Measurements from ENCODE around the gene RPS26. TPM values are rescaled to one million over a fixed set of nuclear protein-coding genes. Genes with fewer than 3 reads are reported as not detected.
"Not testable (repeated sequence)": the region's sequence is repeated elsewhere in the genome, so short reads cannot be mapped to it uniquely, and the experiment has no call there.

The RPS26 gene
- total and polyA plus RNA-seq, 7 experiments from 2014 or later, result 40.8 to 717 (median 51.1) TPM

DNA sequence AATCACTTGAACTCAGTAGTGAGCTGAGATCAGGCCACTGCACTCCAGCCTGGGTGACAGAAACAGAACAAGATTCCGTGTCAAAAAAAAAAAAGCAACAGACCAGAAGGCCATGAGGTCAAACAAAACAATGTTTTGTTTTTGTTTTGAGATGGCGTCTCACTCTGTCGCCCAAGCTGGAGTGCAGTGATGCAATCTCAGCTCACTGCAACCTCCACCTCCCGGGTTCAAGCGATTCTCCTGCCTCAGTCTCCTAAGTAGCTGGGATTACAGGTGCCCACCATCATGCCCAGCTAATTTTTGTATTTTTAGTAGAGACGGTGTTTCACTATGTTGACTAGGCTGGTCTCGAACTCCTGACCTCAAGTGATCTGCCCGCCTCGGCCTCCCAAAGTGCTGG, 36.2 kb downstream of the RPS26 start:
- H3K4me3 ChIP-seq (ENCODE audit: low read length); H3K9me3 ChIP-seq (ENCODE audit: control insufficient read depth in 2 of 3, low read length in 3 of 3); H3K27me3 ChIP-seq (ENCODE audit: control insufficient read depth in 2 of 2, insufficient read depth in 2 of 2, low read length in 2 of 2); ATAC-seq; DNase-seq; H3K36me3 Mint-ChIP-seq; H3K27ac ChIP-seq (ENCODE audit: low read depth, low read length); H3K9me3 Mint-ChIP-seq; H3K4me1 ChIP-seq (ENCODE audit: control insufficient read depth in 2 of 2, insufficient read depth in 2 of 2, low read length in 2 of 2); H3K36me3 ChIP-seq (ENCODE audit: control insufficient read depth in 2 of 3, insufficient read depth in 3 of 3, low read length in 3 of 3): not testable (repeated sequence)
- Mint-ChIP-seq H3K27ac (peak overlapping the region in 1 of 9 donors; percentile 73), H3K4me1 (peaks cover 0 to 16% (median 10%) of the 10 kb centered on the region in 7 donors), H3K27me3 (peaks cover 0 to 52% (median 3%) of the 10 kb centered on the region in 5 donors), H3K4me3 (peak overlapping the region in 6 of 10 donors; percentile 9 to 89 (median 83))
- intact Hi-C loops (cut with micrococcal nuclease), result loop anchor here in 1 of 2 donors (2.0 kb wide), 1 partner anchor 31 kb away; no protein-coding TSS in a partner anchor
- CTCF ChIA-PET, result interaction anchor here (0.7 kb wide), 1 partner anchor 27 kb away, joined by 4 read pairs; no protein-coding TSS in a partner anchor
- POLR2A ChIA-PET, result interaction anchor here (0.6 to 10.7 kb wide), 5 partner anchors 9 to 40 kb away, joined by 3 to 85 read pairs (median 3); partner anchors contain the start of genes PA2G4 and ZC3H10

DNA sequence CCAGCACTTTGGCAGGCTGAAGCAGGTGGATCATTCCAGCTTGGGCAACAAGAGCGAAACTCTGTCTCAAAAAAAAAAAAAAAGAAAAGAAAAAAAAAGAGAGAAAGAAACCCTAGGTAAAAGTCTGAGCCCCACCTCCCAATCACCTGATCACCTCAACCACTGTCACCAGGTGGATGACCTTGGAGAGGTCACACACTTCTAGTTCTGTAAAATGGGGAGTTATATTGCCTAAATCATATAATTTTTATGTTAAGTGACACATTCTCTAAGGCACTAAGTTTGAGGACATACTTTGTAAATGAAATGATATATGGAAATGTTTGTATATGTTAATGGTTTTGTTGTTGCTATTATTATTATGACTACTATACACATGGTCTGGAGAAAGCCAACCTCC, 36.7 kb downstream of the RPS26 start:
- Mint-ChIP-seq H3K9me3 (no peaks in the 10 kb centered on the region), H3K36me3 (no peaks in the 10 kb centered on the region), H3K27ac (peak overlapping the region in 3 of 9 donors; percentile 1 to 73 (median 48)), H3K4me3 (peak overlapping the region; percentile 56 to 91 (median 86)), H3K27me3 (peaks cover 0 to 48% (median 3%) of the 10 kb centered on the region in 5 donors), H3K4me1 (peaks cover 0 to 16% (median 10%) of the 10 kb centered on the region in 7 donors)
- ChIA-PET CTCF (interaction anchor here (0.7 kb wide), 1 partner anchor 27 kb away, joined by 4 read pairs; no protein-coding TSS in a partner anchor), POLR2A (interaction anchor here (0.6 to 10.7 kb wide), 3 partner anchors 10 to 24 kb away, joined by 3 to 85 read pairs (median 4); partner anchors contain the start of gene PA2G4)
- H3K4me1 ChIP-seq (ENCODE audit: control insufficient read depth in 2 of 2, insufficient read depth in 2 of 2, low read length in 2 of 2), result peaks cover 5 to 10% of the 10 kb centered on the region in 2 donors
- H3K4me3 ChIP-seq (ENCODE audit: low read length), result no peak overlapping the region
- DNase-seq (no peak), ATAC-seq (no peak)
- no peaks in the 10 kb centered on the region for H3K36me3 ChIP-seq (ENCODE audit: control insufficient read depth in 2 of 3, insufficient read depth in 3 of 3, low read length in 3 of 3)
- H3K27me3 ChIP-seq (ENCODE audit: control insufficient read depth in 2 of 2, insufficient read depth in 2 of 2, low read length in 2 of 2), result no peaks in the 10 kb centered on the region
- no peaks in the 10 kb centered on the region for H3K9me3 ChIP-seq (ENCODE audit: control insufficient read depth in 2 of 3, low read length in 3 of 3)
- intact Hi-C loops (cut with micrococcal nuclease), result loop anchor here in 1 of 2 donors (2.0 kb wide), 1 partner anchor 32 kb away; no protein-coding TSS in a partner anchor
- no peak overlapping the region for H3K27ac ChIP-seq (ENCODE audit: low read depth, low read length)

- H3K4me3 ChIP-seq (ENCODE audit: low read length), result peak overlapping the region; percentile 68
- Mint-ChIP-seq H3K27ac (peak overlapping the region in 4 of 9 donors; percentile 28 to 73 (median 50)), H3K4me3 (peak overlapping the region; percentile 80 to 91 (median 86)), H3K4me1 (peaks cover 0 to 16% (median 10%) of the 10 kb centered on the region in 7 donors), H3K36me3 (no peaks in the 10 kb centered on the region), H3K27me3 (peaks cover 0 to 51% (median 8%) of the 10 kb centered on the region in 5 donors), H3K9me3 (no peaks in the 10 kb centered on the region)
- no peaks in the 10 kb centered on the region for H3K27me3 ChIP-seq (ENCODE audit: control insufficient read depth in 2 of 2, insufficient read depth in 2 of 2, low read length in 2 of 2)
- no peaks in the 10 kb centered on the region for H3K36me3 ChIP-seq (ENCODE audit: control insufficient read depth in 2 of 3, insufficient read depth in 3 of 3, low read length in 3 of 3)
- intact Hi-C loops (cut with micrococcal nuclease), result loop anchor here (1.0 to 2.0 kb wide), 4 partner anchors 25 to 39 kb away; partner anchors contain the start of genes PA2G4 (in 2 of the 2) and ZC3H10 (in 1 of the 2)
- H3K27ac ChIP-seq (ENCODE audit: low read depth, low read length), result no peak overlapping the region
- H3K4me1 ChIP-seq (ENCODE audit: control insufficient read depth in 2 of 2, insufficient read depth in 2 of 2, low read length in 2 of 2), result peaks cover 5 to 10% of the 10 kb centered on the region in 2 donors
- ATAC-seq (peak; percentile 74), DNase-seq (peak in 8 of 9 donors; percentile 20 to 66 (median 40))
- CTCF ChIA-PET, result interaction anchor here (0.7 to 0.8 kb wide), 2 partner anchors 25 to 363 kb away, joined by 3 read pairs; partner anchors contain the start of genes BLOC1S1 and PA2G4
- POLR2A ChIA-PET, result interaction anchor here (0.7 to 10.7 kb wide), 2 partner anchors 23 to 955 kb away, joined by 3 to 85 read pairs; partner anchors contain the start of gene PA2G4
- no peaks in the 10 kb centered on the region for H3K9me3 ChIP-seq (ENCODE audit: control insufficient read depth in 2 of 3, low read length in 3 of 3)
Measured at GRCh38 chr12:56078931-56079722, 37.4 kb downstream of the RPS26 start.

- DNase-seq (peak; percentile 28 to 74 (median 35)), ATAC-seq (peak; percentile 85)
- no peaks in the 10 kb centered on the region for H3K9me3 ChIP-seq (ENCODE audit: control insufficient read depth in 2 of 3, low read length in 3 of 3)
- peak within 1 kb of the TSS; percentile 68 for H3K4me3 ChIP-seq (ENCODE audit: low read length)
- ChIA-PET CTCF (interaction anchor here (0.7 to 0.8 kb wide), 2 partner anchors 24 to 364 kb away, joined by 3 read pairs; partner anchors contain the start of genes BLOC1S1 and PA2G4), POLR2A (interaction anchor here (0.7 to 10.7 kb wide), 3 partner anchors 22 to 954 kb away, joined by 3 to 85 read pairs (median 3); partner anchors contain the start of gene PA2G4)
- Mint-ChIP-seq H3K27ac (peak within 1 kb of the TSS in 5 of 9 donors; percentile 18 to 87 (median 25)), H3K9me3 (no peaks in the 10 kb centered on the region), H3K27me3 (peaks cover 0 to 55% (median 8%) of the 10 kb centered on the region in 5 donors), H3K4me1 (peaks cover 0 to 17% (median 10%) of the 10 kb centered on the region in 7 donors), H3K4me3 (peak within 1 kb of the TSS; percentile 80 to 91 (median 86)), H3K36me3 (no peaks in the 10 kb centered on the region)
- H3K36me3 ChIP-seq (ENCODE audit: control insufficient read depth in 2 of 3, insufficient read depth in 3 of 3, low read length in 3 of 3), result no peaks in the 10 kb centered on the region
- no peaks in the 10 kb centered on the region for H3K27me3 ChIP-seq (ENCODE audit: control insufficient read depth in 2 of 2, insufficient read depth in 2 of 2, low read length in 2 of 2)
- H3K27ac ChIP-seq (ENCODE audit: low read depth, low read length), result peak within 1 kb of the TSS; percentile 25
- peaks cover 5 to 10% of the 10 kb centered on the region in 2 donors for H3K4me1 ChIP-seq (ENCODE audit: control insufficient read depth in 2 of 2, insufficient read depth in 2 of 2, low read length in 2 of 2)
- intact Hi-C loops (cut with micrococcal nuclease), result loop anchor here (1.0 to 2.0 kb wide), 4 partner anchors 24 to 38 kb away; partner anchors contain the start of genes PA2G4 (in 2 of the 2) and ZC3H10 (in 1 of the 2)
Measured at GRCh38 chr12:56079723-56080555, 38.2 kb downstream of the RPS26 start, which contains the start of gene ERBB3. TSS of gene ERBB3 (plus strand) at chr12:56080165. CDS start at chr12:56080301, 136 bp downstream.

DNA sequence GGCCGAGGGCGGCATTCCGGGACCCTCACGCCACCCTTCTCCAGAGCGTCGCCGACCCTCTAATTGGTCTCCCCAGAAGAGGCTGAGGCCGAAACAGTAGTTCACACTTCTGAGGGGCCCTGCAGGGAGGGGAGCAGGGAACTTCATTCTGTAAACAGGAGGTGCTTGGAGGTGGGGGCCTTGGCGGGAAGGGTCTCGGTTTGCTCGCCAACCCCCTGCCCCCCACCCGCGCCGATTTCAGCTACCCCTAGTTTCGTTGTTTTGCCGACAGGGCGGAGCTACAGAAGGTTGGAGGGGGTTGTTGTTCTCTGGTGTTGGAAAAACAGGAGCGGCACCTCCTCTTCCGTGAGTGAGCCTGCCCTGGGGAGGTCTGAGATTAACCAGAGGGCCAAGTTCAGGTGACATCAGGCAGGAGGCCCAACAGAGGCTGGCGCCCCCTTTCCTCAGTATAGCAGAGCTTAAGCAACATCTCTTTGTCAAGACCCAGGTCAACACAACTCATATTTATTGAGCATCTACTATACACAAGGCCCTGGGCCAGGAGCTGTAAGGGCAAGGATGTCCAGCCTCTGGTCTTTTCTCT, 38.9 kb downstream of the RPS26 start:
- H3K4me1 ChIP-seq (ENCODE audit: control insufficient read depth in 2 of 2, insufficient read depth in 2 of 2, low read length in 2 of 2), result peaks cover 5 to 10% of the 10 kb centered on the region in 2 donors
- peak overlapping the region in 3 of 9 donors; percentile 18 to 25 (median 24) for H3K27ac Mint-ChIP-seq
- peaks cover 0 to 59% (median 8%) of the 10 kb centered on the region in 5 donors for H3K27me3 Mint-ChIP-seq

More for the DNA sequence above, 38.9 kb downstream of the RPS26 start:
- no peaks in the 10 kb centered on the region for H3K9me3 Mint-ChIP-seq
- peak overlapping the region; percentile 71 to 91 (median 84) for H3K4me3 Mint-ChIP-seq
- no peak overlapping the region for H3K27ac ChIP-seq (ENCODE audit: low read depth, low read length)
- H3K9me3 ChIP-seq (ENCODE audit: control insufficient read depth in 2 of 3, low read length in 3 of 3), result no peaks in the 10 kb centered on the region
- H3K4me3 ChIP-seq (ENCODE audit: low read length), result peak overlapping the region; percentile 68
- H3K27me3 ChIP-seq (ENCODE audit: control insufficient read depth in 2 of 2, insufficient read depth in 2 of 2, low read length in 2 of 2), result no peaks in the 10 kb centered on the region
- no peaks in the 10 kb centered on the region for H3K36me3 Mint-ChIP-seq
- no peak for ATAC-seq
- H3K4me1 Mint-ChIP-seq, result peaks cover 0 to 21% (median 10%) of the 10 kb centered on the region in 7 donors
- intact Hi-C loops (cut with micrococcal nuclease), result no loop called here
- no peaks in the 10 kb centered on the region for H3K36me3 ChIP-seq (ENCODE audit: control insufficient read depth in 2 of 3, insufficient read depth in 3 of 3, low read length in 3 of 3)
- ChIA-PET CTCF (interaction anchor here (1.1 to 1.6 kb wide), 2 partner anchors 23 to 33 kb away, joined by 3 to 5 read pairs; no protein-coding TSS in a partner anchor), POLR2A (interaction anchor here (0.9 to 10.7 kb wide), 3 partner anchors 22 to 36 kb away, joined by 3 to 85 read pairs (median 4); partner anchors contain the start of genes PA2G4 and RPL41)
- DNase-seq, result no peak

Data from naive thymus-derived CD4-positive, alpha-beta T cell (primary cell).